GM11168 (cell line): ENCODE data around the gene ZHX3.

Source experiments
- in situ Hi-C: fragments of 300-500 bp; cut with MboI; formaldehyde crosslinking; loops from one replicate; pipeline ENCODE4 v1.12.0; 2022; ENCODE audit warnings: low sequenced_read_pairs; ENCODE audit not compliant: unreplicated experiment

Gene ZHX3

GRCh38 chr20:41232973-41233926 is 84.3 kb downstream of the ZHX3 start:
- in situ Hi-C loops: no loop called here

DNA sequence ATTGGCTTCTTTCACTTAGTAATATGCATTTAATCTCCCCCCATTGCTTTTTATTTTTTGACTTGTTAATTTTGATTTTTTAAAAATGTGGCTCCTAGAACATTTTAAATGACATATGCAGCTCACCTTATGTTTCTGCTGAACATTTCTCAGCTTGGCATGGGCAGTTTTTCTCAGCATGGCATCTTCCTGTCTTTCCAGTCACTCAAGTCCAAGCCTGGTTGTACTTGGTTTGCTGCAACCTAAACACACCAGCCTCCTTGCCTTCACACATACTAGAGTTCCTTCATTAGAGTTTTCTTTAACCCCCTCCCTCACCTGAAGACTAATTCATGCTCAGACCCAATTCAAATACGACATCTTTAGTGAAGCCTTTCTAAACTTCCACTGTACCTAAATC is 86.4 kb downstream of the ZHX3 start:
- in situ Hi-C loops: no loop called here

GRCh38 chr20:41230136-41230535 is 87.4 kb downstream of the ZHX3 start:
- in situ Hi-C loops: no loop called here

GRCh38 chr20:41229259-41229658 is 88.3 kb downstream of the ZHX3 start:
- in situ Hi-C loops: no loop called here

- in situ Hi-C loops: no loop called here
Measured at GRCh38 chr20:41228858-41229257, 88.7 kb downstream of the ZHX3 start.

DNA sequence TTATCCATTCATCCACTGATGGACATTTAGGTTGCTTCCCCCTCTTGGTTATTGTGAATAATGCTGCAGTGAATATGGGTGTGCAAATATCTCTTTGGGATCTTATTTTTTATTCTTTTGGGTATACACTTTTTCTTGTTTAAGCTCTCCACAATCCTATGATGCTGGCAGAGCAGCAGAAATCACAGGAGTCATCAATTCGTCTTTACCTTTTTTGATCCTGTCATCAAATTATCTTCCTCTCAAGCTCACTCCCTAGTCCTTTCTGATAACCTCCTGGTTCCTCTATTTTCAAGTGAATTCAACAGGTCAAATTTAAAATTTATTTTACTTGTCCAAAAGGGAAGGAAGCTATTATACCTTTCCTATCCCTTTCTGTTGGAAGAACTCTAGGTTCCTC is 91.1 kb downstream of the ZHX3 start:
- in situ Hi-C loops: no loop called here

- in situ Hi-C loops: no loop called here
Measured at GRCh38 chr20:41225091-41225490, 92.4 kb downstream of the ZHX3 start.

GRCh38 chr20:41224281-41224680 is 93.2 kb downstream of the ZHX3 start:
- in situ Hi-C loops: no loop called here

- in situ Hi-C loops: no loop called here
Measured at GRCh38 chr20:41223112-41223511, 94.4 kb downstream of the ZHX3 start.

GRCh38 chr20:41222703-41223102 is 94.8 kb downstream of the ZHX3 start:
- in situ Hi-C loops: no loop called here

- in situ Hi-C loops: no loop called here
Measured at GRCh38 chr20:41222296-41222695, 95.2 kb downstream of the ZHX3 start.

DNA sequence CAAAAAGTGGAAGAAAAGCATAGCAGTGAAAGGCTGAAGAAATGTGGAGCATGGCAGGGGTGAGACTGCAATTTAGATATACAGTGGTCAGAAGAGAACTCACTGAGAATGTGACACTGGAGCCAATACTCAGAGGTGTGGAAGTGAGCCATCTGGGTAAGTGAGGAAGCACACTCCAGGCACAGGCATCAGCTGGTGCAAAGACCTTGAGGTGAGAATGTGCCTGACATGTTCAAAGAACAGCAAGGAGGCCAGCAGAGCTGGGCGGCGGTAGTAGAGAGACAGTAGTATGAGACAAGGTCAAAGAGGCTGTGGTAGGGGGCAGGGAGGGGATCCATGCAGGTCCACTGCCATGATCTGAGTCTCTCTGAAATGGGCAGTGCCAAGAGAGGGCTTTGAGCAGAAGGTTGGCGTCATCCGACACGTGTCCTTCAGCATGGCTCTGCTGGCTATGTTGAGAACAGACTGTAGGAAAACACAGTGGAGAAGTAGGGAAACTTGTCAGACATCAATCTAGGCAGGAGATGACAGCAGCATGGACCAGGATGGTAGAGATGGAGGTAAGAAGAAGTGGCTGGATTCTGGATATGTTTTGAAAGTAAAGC is 95.8 kb downstream of the ZHX3 start:
- in situ Hi-C loops: no loop called here

DNA sequence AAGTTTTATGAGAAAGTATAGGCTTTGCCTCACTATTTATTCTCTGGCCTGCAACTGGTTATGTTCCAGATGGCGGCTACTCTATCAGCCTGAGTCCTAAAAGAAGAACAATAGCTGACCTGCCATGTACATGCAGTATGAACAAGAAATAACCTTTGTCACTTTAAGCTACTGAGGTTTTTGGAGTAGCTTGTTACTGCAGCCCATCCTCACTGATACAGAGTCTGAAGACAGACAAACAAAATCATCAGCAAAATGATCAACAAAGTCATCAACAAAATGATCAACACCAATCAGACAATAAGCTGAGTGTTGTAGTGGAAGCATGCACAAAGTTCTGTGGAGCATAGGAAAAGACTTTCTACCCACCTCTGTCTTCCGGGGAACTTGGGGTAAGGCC is 97.7 kb downstream of the ZHX3 start:
- in situ Hi-C loops: no loop called here

GRCh38 chr20:41218466-41218865 is 99.1 kb downstream of the ZHX3 start:
- in situ Hi-C loops: no loop called here

- in situ Hi-C loops: no loop called here
Measured at GRCh38 chr20:41217422-41217821, 100.1 kb downstream of the ZHX3 start.

DNA sequence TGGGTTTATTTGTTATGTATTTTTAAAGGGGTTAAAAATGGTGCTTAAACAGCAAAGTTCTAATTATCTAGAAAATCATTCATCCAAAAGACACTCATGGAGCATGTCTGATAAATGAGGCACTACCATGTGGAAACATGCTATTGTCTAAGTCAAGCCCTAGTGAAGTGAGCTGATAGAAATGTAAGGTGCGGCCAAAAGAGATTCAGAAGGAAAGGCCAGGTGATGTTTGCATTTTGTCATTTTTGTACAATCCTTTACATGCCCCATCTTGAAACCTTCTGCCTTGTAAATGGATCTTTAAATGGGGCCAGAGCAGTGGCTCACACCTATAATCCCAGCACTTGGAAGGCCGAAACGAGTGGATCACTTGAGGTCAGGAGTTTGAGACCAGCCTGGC is 102.9 kb downstream of the ZHX3 start:
- in situ Hi-C loops: no loop called here

- in situ Hi-C loops: no loop called here
Measured at GRCh38 chr20:41214202-41214601, 103.3 kb downstream of the ZHX3 start.

GRCh38 chr20:41213150-41213820 is 104.2 kb downstream of the ZHX3 start:
- in situ Hi-C loops: no loop called here

DNA sequence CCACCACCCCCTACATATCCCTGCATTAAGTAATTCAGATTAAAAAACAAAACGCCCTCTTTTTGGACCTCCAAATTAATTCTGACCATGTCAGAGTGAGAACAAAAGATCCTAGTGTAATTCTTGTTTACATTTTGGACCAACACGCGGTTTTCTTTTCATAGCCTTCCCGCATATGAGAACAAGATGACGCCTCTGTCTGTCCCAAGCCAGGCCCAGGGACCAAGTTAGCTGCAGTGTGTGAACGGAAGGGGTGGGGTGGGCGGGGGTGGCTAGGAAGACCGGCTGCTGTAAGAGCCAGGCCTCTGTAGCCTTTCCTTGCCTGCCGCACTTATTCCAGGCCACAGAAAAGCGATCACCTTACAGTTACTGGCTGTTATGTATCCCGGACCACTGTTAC is 112.2 kb downstream of the ZHX3 start:
- in situ Hi-C loops: no loop called here

DNA sequence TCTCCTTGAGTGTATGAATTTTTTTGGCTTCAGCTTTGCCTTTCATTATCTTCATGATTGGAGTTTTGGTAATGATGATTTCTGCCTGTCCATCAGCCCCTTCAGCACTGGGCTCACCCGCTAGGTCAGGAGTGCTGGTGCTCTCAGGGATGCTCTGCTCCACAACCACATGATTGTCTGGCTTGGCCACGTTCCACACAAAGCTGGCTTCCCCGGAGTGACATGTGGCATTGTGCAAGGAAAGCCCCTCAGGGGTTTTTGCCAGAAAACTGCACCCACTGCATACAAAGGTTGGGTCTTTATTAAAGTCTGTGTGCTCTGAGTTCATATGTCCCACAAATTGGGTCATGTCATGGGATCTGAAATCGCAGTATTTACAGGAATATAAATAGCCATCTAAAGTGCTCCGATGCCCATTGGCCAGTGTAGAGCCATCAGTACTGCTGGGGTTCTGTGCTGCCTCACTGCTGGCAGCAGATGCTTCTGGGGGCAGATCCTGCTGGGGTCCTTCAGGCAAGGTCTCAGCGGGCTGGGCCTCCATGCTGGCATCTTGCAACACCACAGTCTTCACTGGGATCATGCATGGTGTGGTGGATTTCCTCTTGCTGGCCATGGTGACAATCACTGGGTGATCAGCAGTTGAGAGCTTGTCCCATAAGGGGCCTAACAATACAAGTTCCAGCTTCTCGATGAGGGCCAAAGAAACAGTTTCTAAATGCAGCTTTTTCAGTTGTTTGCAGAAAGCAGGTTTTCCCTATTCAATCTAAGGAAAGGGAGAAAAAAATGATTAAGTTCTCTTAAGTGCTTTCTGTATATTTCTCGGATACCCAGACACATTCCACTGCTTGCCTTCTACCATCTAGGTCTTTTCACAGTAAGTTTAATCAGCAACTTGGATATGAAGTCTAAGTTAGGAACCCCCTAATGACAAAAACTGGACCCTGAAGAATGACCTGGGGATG is 112.9 kb downstream of the ZHX3 start:
- in situ Hi-C loops: no loop called here
